Stromal cell of bone marrow (primary cell): Measurements from ENCODE around the gene AIFM1.
A peak's percentile ranks its signal among the peaks of the same experiment; 100 is the strongest.
"Not testable (repeated sequence)": the region's sequence is repeated elsewhere in the genome, so short reads cannot be mapped to it uniquely, and the experiment has no call there.

Experiments used
- DNase-seq: peaks from one replicate; pipeline ENCODE4 v3.0.0-alpha.2; 2012; ENCODE audit warnings: low read depth

The AIFM1 gene

GRCh38 chrX:130118441-130119311 is 47.0 kb downstream of the AIFM1 start:
- DNase-seq: no peak

GRCh38 chrX:130117166-130117565 is 48.5 kb downstream of the AIFM1 start:
- DNase-seq: no peak

- not testable (repeated sequence) for DNase-seq
Measured at GRCh38 chrX:130115119-130115885, 50.3 kb downstream of the AIFM1 start.

GRCh38 chrX:130114141-130114588 is 51.5 kb downstream of the AIFM1 start:
- no peak for DNase-seq

- DNase-seq: no peak
Measured at GRCh38 chrX:130111220-130112154, 54.2 kb downstream of the AIFM1 start.

GRCh38 chrX:130110379-130111219 is 55.0 kb downstream of the AIFM1 start, which contains the start of gene ELF4:
ELF4 (minus strand) TSS chrX:130110497; CDS start chrX:130081330, 29,167 bp downstream.
- no peak for DNase-seq

- DNase-seq: no peak
Measured at GRCh38 chrX:130109429-130110378, 55.9 kb downstream of the AIFM1 start.

- DNase-seq: no peak
Measured at GRCh38 chrX:130108647-130109428, 56.8 kb downstream of the AIFM1 start.

GRCh38 chrX:130106071-130106470 is 59.6 kb downstream of the AIFM1 start:
- no peak for DNase-seq

GRCh38 chrX:130105244-130105643 is 60.4 kb downstream of the AIFM1 start:
- DNase-seq: no peak

- DNase-seq: no peak
Measured at GRCh38 chrX:130103605-130104004, 62.0 kb downstream of the AIFM1 start.

- DNase-seq: peak; percentile 90
Measured at GRCh38 chrX:130100180-130100579, 65.5 kb downstream of the AIFM1 start.

GRCh38 chrX:130098210-130098552 is 67.5 kb downstream of the AIFM1 start:
- no peak for DNase-seq

- no peak for DNase-seq
Measured at GRCh38 chrX:130097507-130098209, 68.0 kb downstream of the AIFM1 start.

- DNase-seq: no peak
Measured at GRCh38 chrX:130095249-130096030, 70.2 kb downstream of the AIFM1 start.

GRCh38 chrX:130094696-130095095 is 70.9 kb downstream of the AIFM1 start:
- DNase-seq: no peak

- DNase-seq: no peak
Measured at GRCh38 chrX:130093271-130093670, 72.4 kb downstream of the AIFM1 start.
